Neuronal stem cell (in vitro differentiated cells): ENCODE data around the gene MSANTD2.

Experiments
- DNase-seq: peaks from one replicate; pipeline ENCODE4 v3.0.0-alpha.2; 2013; ENCODE audit warnings: low spot score
- H2AFZ ChIP-seq: one replicate; pipeline ENCODE4 v1.6.1; 2013; ENCODE audit warnings: mild to moderate bottlenecking, low read length, inconsistent platforms
- H2AK5ac ChIP-seq: 2 replicates; pipeline ENCODE4 v1.6.1; 2013; ENCODE audit warnings: low read depth, mild to moderate bottlenecking, inconsistent platforms, low read length, moderate library complexity, mixed read lengths
- H2BK120ac ChIP-seq: 2 replicates; pipeline ENCODE4 v1.6.1; 2013; ENCODE audit warnings: low read depth, mild to moderate bottlenecking, inconsistent platforms, low read length, moderate library complexity, mixed read lengths
- H2BK12ac ChIP-seq: one replicate; pipeline ENCODE4 v1.6.1; 2013; ENCODE audit warnings: low read length, inconsistent platforms
- H2BK15ac ChIP-seq: 2 replicates; pipeline ENCODE4 v1.6.1; 2013; ENCODE audit warnings: mild to moderate bottlenecking, low read length, inconsistent platforms, mixed read lengths
- H2BK5ac ChIP-seq: one replicate; pipeline ENCODE4 v1.6.1; 2013; ENCODE audit warnings: inconsistent platforms, mild to moderate bottlenecking, low read length, moderate library complexity
- H3K14ac ChIP-seq: one replicate; pipeline ENCODE4 v1.6.1; 2013; ENCODE audit warnings: low read length, inconsistent platforms
- H3K18ac ChIP-seq: 2 replicates; pipeline ENCODE4 v1.6.1; 2013; ENCODE audit warnings: low read length, inconsistent platforms
- H3K23ac ChIP-seq: 2 replicates; pipeline ENCODE4 v1.6.1; 2013; ENCODE audit warnings: low read depth, mild to moderate bottlenecking, mixed read lengths, low read length, inconsistent platforms; ENCODE audit not compliant: poor library complexity
- H3K27ac ChIP-seq: replicated peaks from 3 replicates; pipeline ENCODE4 v1.5.1; 2013; ENCODE audit warnings: low read length, inconsistent platforms
- H3K27me3 ChIP-seq, 3 experiments: 2 replicates each; pipeline ENCODE4 v1.6.1; 2013; ENCODE audit warnings: low read length in 3 of 3, mild to moderate bottlenecking in 2 of 3, inconsistent platforms in 1 of 3, low read depth in 1 of 3, mixed read lengths in 1 of 3, moderate library complexity in 1 of 3; ENCODE audit not compliant: control insufficient read depth in 3 of 3, insufficient read depth in 3 of 3
- H3K36me3 ChIP-seq, 2 donors: replicated peaks in 1 of 2; 2 replicates each; pipeline ENCODE4 v1.6.1; 2013; ENCODE audit warnings: low read length in 2 of 2; ENCODE audit not compliant: control insufficient read depth in 2 of 2, insufficient read depth in 2 of 2
- H3K4ac ChIP-seq: 2 replicates; pipeline ENCODE4 v1.6.1; 2013; ENCODE audit warnings: inconsistent platforms, mild to moderate bottlenecking, low read length, moderate library complexity
- H3K4me1 ChIP-seq, 2 donors: 1 replicate in 1 of 2; 2 replicates in 1 of 2; pipeline ENCODE4 v1.6.1; 2013; ENCODE audit warnings: low read length in 2 of 2, low read depth in 1 of 2; ENCODE audit not compliant: control insufficient read depth in 2 of 2, insufficient read depth in 1 of 2
- H3K4me2 ChIP-seq: one replicate; pipeline ENCODE4 v1.6.1; 2013; ENCODE audit warnings: mild to moderate bottlenecking, low read length, inconsistent platforms; ENCODE audit not compliant: insufficient read depth, poor library complexity, severe bottlenecking
- H3K4me3 ChIP-seq, 2 donors: 2 replicates each; pipeline ENCODE4 v1.5.1; 2013; ENCODE audit warnings: low read length in 2 of 2, mild to moderate bottlenecking in 2 of 2, inconsistent platforms in 1 of 2, moderate library complexity in 1 of 2
- H3K79me1 ChIP-seq: one replicate; pipeline ENCODE4 v1.6.1; 2013; ENCODE audit warnings: low read depth, mild to moderate bottlenecking, inconsistent platforms, low read length, moderate library complexity
- H3K9ac ChIP-seq: one replicate; pipeline ENCODE4 v1.6.1; 2013; ENCODE audit warnings: mild to moderate bottlenecking, low read depth, low read length, inconsistent platforms; ENCODE audit not compliant: poor library complexity
- H3K9me3 ChIP-seq, 2 donors: replicated peaks in 1 of 2; 2 replicates each; pipeline versions ENCODE3 to v1.6.1; 2013; ENCODE audit warnings: low read length in 2 of 2, mild to moderate bottlenecking in 2 of 2, inconsistent platforms in 1 of 2, low read depth in 1 of 2, mixed read lengths in 1 of 2, moderate library complexity in 1 of 2; ENCODE audit not compliant: control insufficient read depth in 2 of 2, insufficient read depth in 1 of 2
- H4K8ac ChIP-seq: one replicate; pipeline ENCODE4 v1.6.1; 2013; ENCODE audit warnings: low read depth, mild to moderate bottlenecking, inconsistent platforms, low read length, moderate library complexity
- H4K91ac ChIP-seq: one replicate; pipeline ENCODE4 v1.6.1; 2013; ENCODE audit warnings: low read length, low read depth, mild to moderate bottlenecking, inconsistent platforms; ENCODE audit not compliant: poor library complexity
- WGBS, 2 donors: extraction: QIAGEN DNeasy Blood & Tissue Kit; methylation state at CpG; one replicate each; pipeline ENCODE4 v1.1.7; 2013; ENCODE audit warnings: missing lambda C conversion rate in 2 of 2, mixed read lengths in 1 of 2; ENCODE audit not compliant: insufficient read length in 2 of 2, insufficient replicate concordance in 1 of 2; ENCODE audit errors: extremely low coverage in 2 of 2; 5-methylcytosine and 5-hydroxymethylcytosine counted together

The MSANTD2 gene

DNA sequence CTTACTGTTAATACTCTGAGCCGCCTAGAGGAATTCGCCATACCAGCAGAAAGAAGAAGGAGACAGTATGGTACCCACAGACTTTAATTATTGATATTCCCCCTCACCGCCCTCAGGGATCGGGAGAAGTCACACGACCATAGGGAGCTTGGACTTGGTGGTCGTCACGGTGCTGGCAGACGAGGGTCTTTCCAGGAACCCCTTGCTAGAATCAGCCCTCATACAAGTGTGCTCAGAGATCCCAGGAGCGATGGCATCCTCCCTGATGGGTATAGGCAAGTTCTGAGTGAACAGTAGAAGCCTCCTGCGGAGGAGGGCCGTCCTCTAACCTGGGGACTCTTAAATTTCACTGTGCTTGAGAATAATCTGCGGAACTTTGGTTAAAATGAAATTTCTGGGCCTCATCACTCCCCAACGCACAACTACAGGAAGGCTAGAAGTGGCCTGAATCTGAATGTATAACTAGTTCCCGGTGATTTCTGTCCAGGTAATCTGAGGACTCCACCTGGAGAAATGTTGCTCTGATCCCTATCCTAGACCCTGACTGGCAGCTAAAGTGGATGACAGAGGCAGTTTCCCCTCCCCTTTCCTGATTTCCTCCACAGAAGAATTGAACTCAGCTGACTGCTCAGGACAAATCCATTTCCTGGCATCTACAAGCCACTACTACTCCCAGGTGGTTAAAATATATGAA is 52.7 kb downstream of the MSANTD2 start:
- Histone ChIP-seq H2BK12ac (no peak overlapping the region), H3K4ac (no peak overlapping the region), H4K91ac (no peak overlapping the region), H3K18ac (no peak overlapping the region), H3K4me1 (peaks cover 0 to 10% of the 10 kb centered on the region in 2 donors), H2AFZ (no peak overlapping the region), H2BK5ac (no peak overlapping the region), H3K9ac (no peak overlapping the region), H3K4me3 (no peak overlapping the region), H3K9me3 (peaks cover 2 to 15% of the 10 kb centered on the region in 2 donors), H3K36me3 (peaks cover 0 to 20% of the 10 kb centered on the region in 2 donors), H3K27me3 (peaks cover 0 to 100% (median 72%) of the 10 kb centered on the region in 3 experiments), H2AK5ac (no peak overlapping the region), H3K79me1 (no peaks in the 10 kb centered on the region), H2BK15ac (no peak overlapping the region), H2BK120ac (no peak overlapping the region), H3K27ac (no peak overlapping the region), H3K4me2 (no peak overlapping the region), H4K8ac (no peak overlapping the region), H3K23ac (no peak overlapping the region), H3K14ac (no peak overlapping the region)
- WGBS, 2 donors = no CpG with 5 or more reads among the region's 14 CpGs
- no peak for DNase-seq

DNA sequence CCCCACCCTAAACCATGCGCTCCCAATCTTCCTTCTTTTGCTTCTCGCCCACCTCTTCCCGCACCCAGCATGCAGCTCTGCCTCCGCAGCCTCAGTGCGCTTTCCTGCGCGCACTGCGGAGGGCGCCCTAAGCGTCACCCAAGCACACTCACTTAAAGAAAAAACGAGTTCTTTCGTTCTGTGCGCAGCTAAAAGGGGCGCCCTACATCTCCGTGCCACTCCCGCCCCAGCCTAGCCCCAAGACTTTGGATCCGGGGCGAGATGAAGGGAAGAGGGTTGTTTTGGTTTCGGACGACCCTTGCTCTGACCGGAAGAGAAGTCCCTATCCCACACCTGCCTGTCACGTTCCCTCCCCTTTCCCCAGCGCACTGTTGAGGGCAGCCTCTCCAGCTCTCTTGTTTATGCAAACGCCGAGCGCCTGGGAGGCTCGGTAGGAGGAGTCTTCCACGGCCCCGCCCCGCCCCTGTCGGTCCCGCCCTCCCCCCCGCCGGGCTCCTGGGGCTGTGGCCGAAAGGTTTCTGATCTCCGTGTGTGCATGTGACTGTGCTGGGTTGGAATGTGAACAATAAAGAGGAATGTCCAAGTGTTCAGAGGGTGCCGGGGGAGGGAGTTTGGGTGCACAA is 53.5 kb downstream of the MSANTD2 start:
- WGBS, 2 donors = no CpG with 5 or more reads among the region's 37 CpGs
- no peak overlapping the region for H2BK15ac ChIP-seq
- peaks cover 0 to 20% of the 10 kb centered on the region in 2 donors for H3K36me3 ChIP-seq
- no peak overlapping the region for H2BK5ac ChIP-seq
- H3K4me2 ChIP-seq = peak overlapping the region; percentile 46
- H4K91ac ChIP-seq = no peak overlapping the region
- H3K4me1 ChIP-seq = peaks cover 0 to 9% of the 10 kb centered on the region in 2 donors
- no peak overlapping the region for H3K9ac ChIP-seq
- peaks cover 0 to 100% (median 67%) of the 10 kb centered on the region in 3 experiments for H3K27me3 ChIP-seq
- no peak overlapping the region for H3K27ac ChIP-seq
- peak overlapping the region; percentile 36 for H3K23ac ChIP-seq
- H3K14ac ChIP-seq = no peak overlapping the region
- no peak overlapping the region for H2BK12ac ChIP-seq
- no peak overlapping the region for H3K4ac ChIP-seq
- H4K8ac ChIP-seq = no peak overlapping the region
- H3K18ac ChIP-seq = peak overlapping the region; percentile 48
- no peak for DNase-seq
- no peak overlapping the region for H2AFZ ChIP-seq
- H2BK120ac ChIP-seq = no peak overlapping the region
- H3K9me3 ChIP-seq = peaks cover 2 to 18% of the 10 kb centered on the region in 2 donors
- H3K4me3 ChIP-seq = peak overlapping the region in 1 of 2 donors; percentile 65
- H3K79me1 ChIP-seq = no peaks in the 10 kb centered on the region
- no peak overlapping the region for H2AK5ac ChIP-seq

DNA sequence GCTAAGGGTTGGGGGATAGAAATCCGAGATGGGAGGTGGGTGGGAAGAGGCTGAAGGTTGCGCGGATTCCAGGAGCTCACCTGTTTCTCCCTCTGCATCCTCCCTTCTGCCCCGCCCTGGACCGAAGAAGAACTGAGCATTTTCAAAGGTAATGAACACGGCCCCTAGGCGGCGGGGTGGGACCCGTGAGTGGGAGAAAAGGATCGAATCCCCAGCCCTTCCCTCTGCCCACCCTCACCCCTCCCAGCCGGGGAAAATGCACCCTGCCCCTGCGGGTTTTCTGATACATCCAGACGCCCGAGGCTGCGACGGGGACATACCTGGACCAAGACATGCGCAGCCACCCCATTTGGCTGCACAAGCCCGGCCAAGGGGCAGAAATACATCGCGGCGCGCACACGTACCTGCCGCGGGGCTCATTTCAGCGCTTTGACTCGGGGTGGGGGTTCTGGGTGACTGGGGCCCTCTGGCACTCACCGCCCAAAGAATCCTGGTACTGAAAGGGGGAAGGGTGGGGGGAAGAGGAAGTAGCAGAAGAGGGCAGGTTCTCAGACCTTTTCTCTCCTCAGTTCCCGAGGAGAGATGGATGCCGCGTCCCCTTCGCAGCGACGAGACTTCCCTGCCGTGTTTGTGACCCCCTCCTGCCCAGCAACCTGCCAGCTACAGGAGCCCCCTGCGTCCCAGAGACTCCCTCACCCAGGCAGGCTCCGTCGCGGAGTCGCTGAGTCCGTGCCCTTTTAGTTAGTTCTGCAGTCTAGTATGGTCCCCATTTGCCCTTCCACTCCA is 54.2 kb downstream of the MSANTD2 start:
- Histone ChIP-seq H3K14ac (no peak overlapping the region), H3K27me3 (peaks cover 0 to 100% (median 65%) of the 10 kb centered on the region in 3 experiments), H4K8ac (no peak overlapping the region), H3K27ac (no peak overlapping the region), H3K36me3 (peaks cover 0 to 20% of the 10 kb centered on the region in 2 donors), H2BK120ac (no peak overlapping the region), H2AK5ac (peak overlapping the region; percentile 15), H2BK5ac (no peak overlapping the region), H3K4me2 (peak overlapping the region; percentile 52), H3K4me1 (peaks cover 0 to 9% of the 10 kb centered on the region in 2 donors), H2BK12ac (no peak overlapping the region), H3K4me3 (peak overlapping the region in 1 of 2 donors; percentile 65), H2AFZ (no peak overlapping the region), H4K91ac (no peak overlapping the region), H2BK15ac (no peak overlapping the region), H3K18ac (peak overlapping the region; percentile 48), H3K9me3 (peaks cover 2 to 17% of the 10 kb centered on the region in 2 donors), H3K9ac (no peak overlapping the region), H3K4ac (no peak overlapping the region), H3K79me1 (no peaks in the 10 kb centered on the region), H3K23ac (peak overlapping the region; percentile 36)
- WGBS, 2 donors = no CpG with 5 or more reads among the region's 41 CpGs
- no peak for DNase-seq
